Measurements from ENCODE around the gene PCDHB7. TPM values are rescaled to one million over a fixed set of nuclear protein-coding genes. Genes with fewer than 3 reads are reported as not detected.
A peak's percentile ranks its signal among the peaks of the same experiment; 100 is the strongest.
"Not testable (repeated sequence)": the region's sequence is repeated elsewhere in the genome, so short reads cannot be mapped to it uniquely, and the experiment has no call there.

PCDHB7 gene
- total RNA-seq, 2 donors from 2014 or later = 0.42 to 0.75 TPM

GRCh38 chr5:141180313-141180712, 7.9 kb downstream of the PCDHB7 start:
- no peaks in the 10 kb centered on the region for H3K4me1 Mint-ChIP-seq

GRCh38 chr5:141182248-141182647, 9.8 kb downstream of the PCDHB7 start, which contains the start of gene PCDHB16:
Gene PCDHB16, plus strand, starts transcription at chr5:141182387. Its CDS starts 173 bp downstream, at chr5:141182560.
- Histone ChIP-seq H3K4me3 (ENCODE audit: low read length) (peak within 1 kb of the TSS; percentile 66), H3K27me3 (ENCODE audit: control insufficient read depth, insufficient read depth, low read length, poor library complexity, severe bottlenecking) (no peaks in the 10 kb centered on the region), H3K9me3 (ENCODE audit: control insufficient read depth, low read length) (peaks cover 9% of the 10 kb centered on the region), H3K9ac (ENCODE audit: extremely low read depth, low read length, poor library complexity, severe bottlenecking) (peak within 1 kb of the TSS; percentile 7), H3K4me1 (ENCODE audit: control insufficient read depth, insufficient read depth, low read length) (no peaks in the 10 kb centered on the region), H3K27ac (ENCODE audit: low read depth, low read length) (no peak within 1 kb of the TSS), H3K36me3 (ENCODE audit: control insufficient read depth, insufficient read depth, low read length) (no peaks in the 10 kb centered on the region)
- WGBS, 2 experiments (ENCODE audit: insufficient coverage in 1 of 2, insufficient read length in 1 of 2) = 44 to 63% methylated on average over 13 of the region's 13 CpGs
- Mint-ChIP-seq H3K4me3 (peak within 1 kb of the TSS; percentile 77), H3K27me3 (ENCODE audit: insufficient read depth) (peaks cover 7% of the 10 kb centered on the region), H3K27ac (peak within 1 kb of the TSS; percentile 96), H3K36me3 (ENCODE audit: low read depth) (peaks cover 25% of the 10 kb centered on the region), H3K9me3 (peaks cover 27% of the 10 kb centered on the region), H3K4me1 (peaks cover 2% of the 10 kb centered on the region)
- peak; percentile 85 for TF ChIP-seq CTCF (conservative IDR thresholded peaks at IDR 0.05)
- peak; percentile 90 for DNase-seq

More at GRCh38 chr5:141180313-141180712, 7.9 kb downstream of the PCDHB7 start:
- Mint-ChIP-seq H3K27me3 (ENCODE audit: insufficient read depth) (peaks cover 7% of the 10 kb centered on the region), H3K4me3 (no peak overlapping the region), H3K9me3 (peaks cover 26% of the 10 kb centered on the region), H3K36me3 (ENCODE audit: low read depth) (peaks cover 22% of the 10 kb centered on the region), H3K27ac (no peak overlapping the region)
- Histone ChIP-seq H3K27me3 (ENCODE audit: control insufficient read depth, insufficient read depth, low read length, poor library complexity, severe bottlenecking) (no peaks in the 10 kb centered on the region), H3K27ac (ENCODE audit: low read depth, low read length) (no peak overlapping the region), H3K9ac (ENCODE audit: extremely low read depth, low read length, poor library complexity, severe bottlenecking) (no peak overlapping the region), H3K4me3 (ENCODE audit: low read length) (no peak overlapping the region), H3K36me3 (ENCODE audit: control insufficient read depth, insufficient read depth, low read length) (no peaks in the 10 kb centered on the region), H3K9me3 (ENCODE audit: control insufficient read depth, low read length) (peaks cover 13% of the 10 kb centered on the region), H3K4me1 (ENCODE audit: control insufficient read depth, insufficient read depth, low read length) (no peaks in the 10 kb centered on the region)
- WGBS, 2 experiments (ENCODE audit: insufficient coverage in 1 of 2, insufficient read length in 1 of 2) = 83 to 93% methylated on average over 1 of the region's 1 CpG
- no peak for DNase-seq
- no peak for TF ChIP-seq CTCF (conservative IDR thresholded peaks at IDR 0.05)

GRCh38 chr5:141184117-141184855, 11.8 kb downstream of the PCDHB7 start:
- not testable (repeated sequence) for H3K27ac Mint-ChIP-seq; H3K4me1 Mint-ChIP-seq; H3K27me3 ChIP-seq (ENCODE audit: control insufficient read depth, insufficient read depth, low read length, poor library complexity, severe bottlenecking); H3K4me1 ChIP-seq (ENCODE audit: control insufficient read depth, insufficient read depth, low read length); DNase-seq; H3K9me3 ChIP-seq (ENCODE audit: control insufficient read depth, low read length); H3K4me3 ChIP-seq (ENCODE audit: low read length); H3K36me3 ChIP-seq (ENCODE audit: control insufficient read depth, insufficient read depth, low read length); H3K27me3 Mint-ChIP-seq (ENCODE audit: insufficient read depth); H3K27ac ChIP-seq (ENCODE audit: low read depth, low read length); H3K9ac ChIP-seq (ENCODE audit: extremely low read depth, low read length, poor library complexity, severe bottlenecking)
- peak overlapping the region; percentile 28 for H3K4me3 Mint-ChIP-seq
- H3K9me3 Mint-ChIP-seq = peaks cover 31% of the 10 kb centered on the region
- 81 to 90% methylated on average over 5 to 32 of the region's 69 CpGs for WGBS, 2 experiments (ENCODE audit: insufficient coverage in 1 of 2, insufficient read length in 1 of 2)
- H3K36me3 Mint-ChIP-seq (ENCODE audit: low read depth) = peaks cover 34% of the 10 kb centered on the region
